Fibroblast of lung (primary cell): Measurements from ENCODE around the gene TRIM44. TPM values are rescaled to one million over a fixed set of nuclear protein-coding genes. Genes with fewer than 3 reads are reported as not detected.

Experiments
- DNase-seq, 2 donors: peaks; one replicate each; pipeline versions ENCODE4 v3.0.0 to v3.0.0-alpha.2; 2010; ENCODE audit warnings: low read depth in 2 of 2
- H2AFZ ChIP-seq: 2 replicates; pipeline ENCODE4 v1.5.1; 2012; ENCODE audit warnings: low read length, control low read depth, inconsistent platforms
- H3K27ac ChIP-seq: 2 replicates; pipeline ENCODE4 v1.5.1; 2011; ENCODE audit warnings: low read length, control low read depth; ENCODE audit not compliant: insufficient read depth
- H3K27me3 ChIP-seq: 2 replicates; pipeline ENCODE4 v1.5.1; 2011; ENCODE audit warnings: mild to moderate bottlenecking, low read length; ENCODE audit not compliant: control insufficient read depth, insufficient read depth
- H3K36me3 ChIP-seq: 2 replicates; pipeline ENCODE4 v1.5.1; 2011; ENCODE audit warnings: low read length; ENCODE audit not compliant: control insufficient read depth, insufficient read depth
- H3K4me1 ChIP-seq: 2 replicates; pipeline ENCODE4 v1.5.1; 2011; ENCODE audit warnings: low read length; ENCODE audit not compliant: control insufficient read depth, insufficient read depth; ENCODE audit errors: extremely low read depth
- H3K4me2 ChIP-seq: 2 replicates; pipeline ENCODE4 v1.5.1; 2011; ENCODE audit warnings: low read length, control low read depth; ENCODE audit not compliant: insufficient read depth; ENCODE audit errors: extremely low read depth
- H3K4me3 ChIP-seq, 4 experiments: fragments of 200-600 bp in 1 of 4; sonication (generic) in 1 of 4; replicated peaks in 1 of 4; 2 replicates each; pipeline ENCODE4 v1.5.1; 2011 to 2016; ENCODE audit warnings: low read length in 4 of 4, low read depth in 3 of 4, mild to moderate bottlenecking in 3 of 4, control low read depth in 2 of 4, inconsistent platforms in 1 of 4, mixed read lengths in 1 of 4; ENCODE audit not compliant: insufficient read depth in 1 of 4; ENCODE audit errors: control extremely low read depth in 1 of 4
- H3K79me2 ChIP-seq: 2 replicates; pipeline ENCODE4 v1.5.1; 2012; ENCODE audit warnings: mild to moderate bottlenecking, low read length, inconsistent platforms; ENCODE audit not compliant: control insufficient read depth, insufficient read depth
- H3K9ac ChIP-seq: 2 replicates; pipeline ENCODE4 v1.5.1; 2011; ENCODE audit warnings: mild to moderate bottlenecking, low read length, control low read depth; ENCODE audit not compliant: insufficient read depth
- H3K9me3 ChIP-seq: 2 replicates; pipeline ENCODE4 v1.5.1; 2012; ENCODE audit warnings: low read depth, low read length; ENCODE audit not compliant: control insufficient read depth, insufficient read depth
- H4K20me1 ChIP-seq: 2 replicates; pipeline ENCODE4 v1.5.1; 2011; ENCODE audit warnings: low read length; ENCODE audit not compliant: control insufficient read depth, insufficient read depth; ENCODE audit errors: extremely low read depth
- EZH2 ChIP-seq: IDR thresholded peaks from 2 replicates; pipeline ENCODE4 v1.5.1; 2012; ENCODE audit warnings: low read length, control low read depth, mild to moderate bottlenecking; ENCODE audit errors: missing control alignments
- polyA plus RNA-seq, 2 donors: library from polyadenylated mRNA; depleted of rRNA in 1 of 2; stranded (reverse) in 1 of 2; unstranded in 1 of 2; fragments of >200 nt; gene quantifications; 2 replicates each; pipeline ENCODE4 v1.2.1, GENCODE V29; 2011 to 2012; ENCODE audit warnings: missing spikeins in 1 of 2
- total RNA-seq: library from RNA; depleted of rRNA; stranded (reverse); fragments of >200 nt; gene quantifications from 2 replicates; pipeline ENCODE4 v1.2.1, GENCODE V29; 2014
- TF ChIP-seq, protein P1 (sequence below), 2 donors: IDR thresholded peaks in 1 of 2; conservative IDR thresholded peaks in 1 of 2; 1 replicate in 1 of 2; 2 replicates in 1 of 2; pipeline ENCODE4 v1.5.1; 2011 to 2012; ENCODE audit warnings: low read length in 2 of 2, control low read depth in 1 of 2, inconsistent platforms in 1 of 2, low read depth in 1 of 2, mild to moderate bottlenecking in 1 of 2

TRIM44 gene
- total and polyA plus RNA-seq, 2 donors (not counting 1 experiment from before 2014, with no cell fraction given): 10.4 to 78.3 TPM

DNA sequence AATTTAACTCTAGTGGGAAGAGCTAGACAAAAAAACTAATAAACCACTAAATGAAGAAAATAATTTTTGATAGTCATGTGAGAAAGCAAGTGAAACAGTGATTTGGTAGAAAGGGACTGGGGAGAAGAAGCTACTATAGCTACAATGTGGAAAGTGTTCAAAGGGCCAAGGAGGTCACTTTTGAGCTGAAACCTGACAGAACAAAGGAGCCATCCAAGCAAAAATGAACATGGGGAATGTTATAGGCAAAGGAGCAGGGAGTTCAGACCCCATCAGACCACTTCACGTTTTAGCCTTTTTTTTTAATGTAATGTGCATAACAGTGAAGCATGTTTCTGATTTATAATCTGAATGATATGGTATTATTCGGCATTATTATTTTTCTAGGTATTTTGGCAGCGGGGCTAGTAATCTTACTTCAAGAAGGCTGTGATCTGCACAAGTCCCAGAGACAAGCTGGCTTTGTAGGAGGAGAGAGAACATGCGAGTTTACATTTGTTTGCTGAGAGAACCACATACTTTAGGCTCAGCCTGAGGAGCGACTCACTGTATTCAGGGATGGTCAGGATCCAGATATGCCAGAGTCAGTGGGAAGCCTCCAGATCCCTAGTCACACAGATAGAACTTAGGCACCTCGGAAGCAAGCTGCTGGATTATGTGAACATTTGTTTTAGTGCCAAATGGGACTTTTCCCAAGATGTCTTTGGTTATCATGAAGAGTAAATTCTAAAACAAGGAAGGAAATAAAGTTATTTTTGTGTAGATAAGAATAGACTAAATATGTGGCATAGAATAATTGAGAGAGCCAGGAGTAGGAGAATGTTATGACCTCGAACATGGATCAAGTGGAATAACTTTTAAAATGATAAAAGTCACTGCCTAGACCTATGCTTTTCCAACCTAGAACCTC, 118.6 kb downstream of the TRIM44 start:
- Histone ChIP-seq H3K4me1 (no peaks in the 10 kb centered on the region), H3K9ac (no peak overlapping the region), H3K36me3 (no peaks in the 10 kb centered on the region), H3K4me2 (no peak overlapping the region), H3K4me3 (no peak overlapping the region), H4K20me1 (no peaks in the 10 kb centered on the region), H3K27ac (no peak overlapping the region), H3K79me2 (no peaks in the 10 kb centered on the region), H3K27me3 (no peaks in the 10 kb centered on the region), H2AFZ (no peak overlapping the region), H3K9me3 (no peaks in the 10 kb centered on the region)
- TF ChIP-seq, protein P1, sequence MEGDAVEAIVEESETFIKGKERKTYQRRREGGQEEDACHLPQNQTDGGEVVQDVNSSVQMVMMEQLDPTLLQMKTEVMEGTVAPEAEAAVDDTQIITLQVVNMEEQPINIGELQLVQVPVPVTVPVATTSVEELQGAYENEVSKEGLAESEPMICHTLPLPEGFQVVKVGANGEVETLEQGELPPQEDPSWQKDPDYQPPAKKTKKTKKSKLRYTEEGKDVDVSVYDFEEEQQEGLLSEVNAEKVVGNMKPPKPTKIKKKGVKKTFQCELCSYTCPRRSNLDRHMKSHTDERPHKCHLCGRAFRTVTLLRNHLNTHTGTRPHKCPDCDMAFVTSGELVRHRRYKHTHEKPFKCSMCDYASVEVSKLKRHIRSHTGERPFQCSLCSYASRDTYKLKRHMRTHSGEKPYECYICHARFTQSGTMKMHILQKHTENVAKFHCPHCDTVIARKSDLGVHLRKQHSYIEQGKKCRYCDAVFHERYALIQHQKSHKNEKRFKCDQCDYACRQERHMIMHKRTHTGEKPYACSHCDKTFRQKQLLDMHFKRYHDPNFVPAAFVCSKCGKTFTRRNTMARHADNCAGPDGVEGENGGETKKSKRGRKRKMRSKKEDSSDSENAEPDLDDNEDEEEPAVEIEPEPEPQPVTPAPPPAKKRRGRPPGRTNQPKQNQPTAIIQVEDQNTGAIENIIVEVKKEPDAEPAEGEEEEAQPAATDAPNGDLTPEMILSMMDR (conservative IDR thresholded peaks at IDR 0.05 in 1 of 2, IDR thresholded peaks at IDR 0.05 in 1 of 2; ENCODE audit: low read depth in 1 of 2, low read length in 2 of 2): no peak
- TF ChIP-seq EZH2: no peak
- peak; percentile 50 to 64 for DNase-seq

DNA sequence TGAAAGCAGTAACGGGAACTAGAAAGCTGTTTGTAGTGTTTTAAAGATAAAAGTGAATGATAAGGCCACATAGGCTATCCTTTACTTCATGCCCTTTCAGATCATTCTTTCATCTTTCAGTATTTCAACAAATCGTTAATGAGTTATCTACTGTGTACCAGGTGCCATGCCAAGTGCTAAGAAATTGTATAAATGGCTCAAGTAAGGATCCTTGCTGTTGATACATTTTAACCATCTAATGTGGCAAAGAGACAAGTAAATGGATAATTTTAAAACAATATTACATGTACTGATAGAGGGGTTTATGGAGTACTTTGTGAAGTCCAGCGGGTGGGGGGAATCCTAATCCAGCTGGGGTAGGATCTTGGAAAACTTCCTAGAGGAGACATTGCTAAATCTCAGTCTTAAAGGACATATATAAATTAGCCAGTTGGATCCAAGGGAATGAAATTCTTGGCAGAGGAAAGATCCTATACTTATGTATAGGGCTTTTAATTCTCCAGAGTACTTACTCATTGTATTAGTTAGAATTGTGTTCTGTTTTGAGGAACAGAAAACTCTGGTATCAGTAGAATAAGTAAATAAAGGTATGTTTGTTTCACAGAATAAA, 119.4 kb downstream of the TRIM44 start:
- TF ChIP-seq, protein P1 (conservative IDR thresholded peaks at IDR 0.05 in 1 of 2, IDR thresholded peaks at IDR 0.05 in 1 of 2; ENCODE audit: low read depth in 1 of 2, low read length in 2 of 2): no peak
- no peak for TF ChIP-seq EZH2
- no peaks in the 10 kb centered on the region for H3K79me2 ChIP-seq
- no peak overlapping the region for H3K27ac ChIP-seq
- H2AFZ ChIP-seq: no peak overlapping the region
- H3K4me1 ChIP-seq: peaks cover 2% of the 10 kb centered on the region
- no peaks in the 10 kb centered on the region for H4K20me1 ChIP-seq
- no peak for DNase-seq
- H3K9ac ChIP-seq: no peak overlapping the region
- no peaks in the 10 kb centered on the region for H3K36me3 ChIP-seq
- H3K9me3 ChIP-seq: no peaks in the 10 kb centered on the region
- no peaks in the 10 kb centered on the region for H3K27me3 ChIP-seq
- H3K4me2 ChIP-seq: no peak overlapping the region
- no peak overlapping the region for H3K4me3 ChIP-seq

DNA sequence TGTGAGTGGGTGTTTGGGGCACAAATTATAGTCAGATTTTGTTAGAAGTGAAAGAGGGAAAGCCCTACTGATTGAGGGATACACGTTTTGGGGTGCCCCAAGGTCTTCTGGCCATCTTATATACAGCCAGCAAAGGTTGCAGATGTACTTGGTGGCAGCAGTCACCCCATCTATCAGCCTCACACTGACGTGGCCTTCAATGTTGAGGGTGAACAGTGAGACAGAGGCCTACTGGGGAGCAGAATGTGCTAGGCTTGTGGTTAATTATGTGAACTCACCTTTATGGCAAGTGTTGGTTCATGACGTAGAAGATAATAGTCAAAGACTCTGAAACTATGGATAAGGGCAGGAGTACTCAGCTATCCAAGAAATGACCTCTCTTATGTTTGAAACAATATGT, 121.2 kb downstream of the TRIM44 start:
- Histone ChIP-seq H3K4me3 (no peak overlapping the region), H3K36me3 (no peaks in the 10 kb centered on the region), H3K27ac (no peak overlapping the region), H3K27me3 (no peaks in the 10 kb centered on the region), H3K79me2 (no peaks in the 10 kb centered on the region), H2AFZ (no peak overlapping the region), H3K4me2 (no peak overlapping the region), H3K4me1 (peaks cover 7% of the 10 kb centered on the region), H4K20me1 (no peaks in the 10 kb centered on the region), H3K9me3 (no peaks in the 10 kb centered on the region), H3K9ac (no peak overlapping the region)
- DNase-seq: no peak
- TF ChIP-seq, protein P1 (conservative IDR thresholded peaks at IDR 0.05 in 1 of 2, IDR thresholded peaks at IDR 0.05 in 1 of 2; ENCODE audit: low read depth in 1 of 2, low read length in 2 of 2): no peak
- no peak for TF ChIP-seq EZH2
